NCI-H1930 (cell line): ENCODE results near the gene GPC3.

ENCODE experiments used
- DNase-seq, 2 experiments: peaks; one replicate each; lab custom pipeline; 2025; lab: John Stamatoyannopoulos, UW

The GPC3 gene

DNA sequence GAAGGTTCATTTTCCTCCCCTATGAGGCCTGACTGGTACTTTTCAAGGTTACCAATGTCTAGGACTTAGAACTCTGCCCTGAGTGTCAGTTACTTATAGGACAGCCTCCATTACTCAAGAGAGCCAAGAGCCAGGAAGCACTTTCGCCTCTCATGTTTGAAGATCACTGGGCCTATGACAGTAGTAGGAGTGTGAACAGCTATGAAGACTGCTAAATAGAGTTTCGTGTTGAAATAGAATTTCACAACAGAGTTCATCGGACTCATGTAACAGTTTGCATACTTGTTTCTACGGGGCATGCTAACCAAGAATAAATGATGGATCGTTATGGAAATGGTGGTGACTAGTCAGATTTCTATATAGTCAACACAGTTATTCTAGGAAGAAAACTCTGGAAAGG, 472.3 kb downstream of the GPC3 start:
- no peak for DNase-seq

DNA sequence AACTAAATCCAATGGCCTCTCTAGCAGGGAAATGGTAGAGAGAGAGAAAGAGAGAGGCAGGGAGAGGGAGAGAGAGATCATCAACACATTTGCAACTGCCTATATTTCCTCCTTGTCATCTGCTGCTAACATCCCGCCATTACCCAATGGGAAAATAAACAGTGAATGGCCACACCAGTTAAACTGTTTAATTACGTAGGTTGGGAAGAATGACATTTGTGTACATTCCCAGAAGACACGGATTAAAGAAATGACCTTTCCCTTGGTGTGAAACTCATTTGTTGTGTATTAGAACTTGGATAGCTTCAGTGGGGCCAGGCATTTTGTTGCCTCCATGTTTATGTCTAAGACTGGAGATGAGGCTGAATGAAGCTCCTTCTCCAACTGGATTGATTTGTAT, 474.4 kb downstream of the GPC3 start:
- DNase-seq, result no peak

DNA sequence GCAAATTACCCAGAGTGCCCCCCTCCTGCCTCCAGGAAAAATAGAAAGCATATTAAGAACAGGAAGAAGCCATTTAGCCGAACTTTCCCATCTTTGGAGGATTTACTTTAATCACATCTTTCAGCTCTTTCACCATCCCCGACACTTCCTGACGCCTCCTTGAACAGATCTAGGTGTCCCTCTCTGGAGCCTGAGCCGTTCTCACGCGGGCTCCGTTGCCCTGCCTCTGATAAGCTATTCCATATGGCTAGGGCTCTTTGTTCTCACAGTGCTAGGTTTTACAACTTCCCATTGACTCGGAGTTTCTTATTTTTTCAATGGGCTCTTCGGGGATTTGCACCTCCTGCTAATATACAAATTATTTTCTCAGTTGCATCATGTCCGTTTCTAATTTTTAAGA, 488.0 kb downstream of the GPC3 start:
- no peak for DNase-seq

DNA sequence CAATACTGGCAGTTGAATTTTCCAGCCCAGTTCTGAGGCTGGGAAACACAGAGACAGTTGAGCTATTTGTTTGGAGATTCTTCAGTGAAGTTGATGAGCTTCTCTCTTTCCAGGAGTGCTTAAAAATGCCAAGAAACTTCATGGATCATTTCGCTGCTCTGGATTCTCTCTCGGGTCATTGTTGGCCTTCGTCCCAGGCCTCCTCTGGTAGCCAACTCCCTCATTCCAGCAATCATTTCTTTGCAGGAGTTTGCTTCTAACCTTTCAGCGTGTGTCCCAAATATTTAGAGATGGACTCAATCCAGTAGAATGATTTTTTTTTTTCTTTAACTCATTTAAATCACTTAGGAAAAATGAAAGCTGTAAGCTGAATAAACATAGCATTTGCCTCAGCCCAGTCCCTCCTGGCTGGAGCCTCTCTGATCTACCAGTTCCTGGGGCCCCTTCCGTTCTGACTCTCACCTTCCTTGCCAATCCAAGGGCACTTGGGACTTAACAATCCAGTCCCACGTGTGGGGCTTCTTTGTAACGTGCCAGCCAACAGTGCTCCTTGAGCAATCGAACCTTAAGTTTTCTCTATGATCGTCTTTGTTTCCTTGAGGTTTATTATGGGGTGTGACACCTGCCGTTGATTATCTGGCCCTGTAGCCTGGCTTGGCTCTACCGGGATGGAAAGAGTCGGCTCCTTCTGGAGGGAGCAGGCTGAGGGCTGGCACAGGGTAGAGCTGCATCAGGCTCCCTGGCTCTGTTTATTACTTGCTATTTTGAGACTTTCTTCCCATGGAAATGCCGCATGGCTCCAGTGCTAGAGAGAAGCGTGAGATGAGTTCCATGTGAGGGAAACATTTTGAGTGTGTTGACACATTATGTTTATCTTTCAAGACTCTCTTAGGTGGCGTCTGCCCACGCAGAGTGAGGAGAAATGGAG, 489.7 kb downstream of the GPC3 start:
- DNase-seq, result no peak

DNA sequence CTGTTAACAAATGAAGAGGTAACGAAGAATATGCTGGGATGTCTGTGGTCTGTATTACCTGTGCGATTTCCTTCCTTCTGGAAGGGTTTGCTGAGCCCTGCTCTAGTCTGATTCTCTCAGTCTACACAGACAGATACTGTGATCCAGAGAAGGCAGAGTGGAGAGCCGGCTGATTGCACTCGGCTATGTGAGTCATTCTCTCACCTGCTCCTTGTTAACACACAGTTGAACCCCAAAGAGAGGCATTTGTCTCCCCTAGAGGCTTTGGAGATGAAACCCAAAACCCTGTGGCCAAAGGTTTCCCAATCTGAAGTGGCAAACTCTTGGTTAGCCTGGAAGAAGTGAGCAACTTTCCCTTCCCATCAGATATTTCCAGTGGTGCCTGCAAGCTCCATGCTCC, 492.0 kb downstream of the GPC3 start:
- no peak for DNase-seq

DNA sequence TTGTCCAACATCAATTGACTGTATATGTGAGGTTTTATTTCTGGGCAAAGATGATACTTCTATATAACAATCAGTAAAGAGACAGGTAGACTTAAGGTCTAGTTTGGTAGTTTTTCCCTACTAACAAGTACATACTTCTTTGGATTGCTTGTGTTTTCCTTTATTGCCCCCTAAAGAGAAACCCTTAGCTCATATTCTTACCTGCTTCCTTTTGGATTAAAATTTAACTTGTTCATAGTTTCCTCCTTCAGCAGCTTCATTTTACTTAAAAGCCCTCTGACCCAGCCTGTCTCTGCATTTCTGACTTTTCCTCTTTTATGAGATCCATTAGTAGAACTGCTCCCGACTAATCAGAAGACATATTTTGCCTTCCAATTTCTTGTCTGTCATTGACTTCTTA, 494.4 kb downstream of the GPC3 start:
- no peak for DNase-seq
